Thyroid gland (tissue), 4 donors: Measurements from ENCODE around the gene GBGT1. TPM values are rescaled to one million over a fixed set of nuclear protein-coding genes. Genes with fewer than 3 reads are reported as not detected.
A peak's percentile ranks its signal among the peaks of the same experiment; 100 is the strongest.

Experiments
- DNase-seq, 2 donors: peaks; one replicate each; pipeline ENCODE4 v3.0.0-alpha.2; 2019
- H3K27ac ChIP-seq, 3 donors: fragments of 200-600 bp; sonication (generic); 1 replicate in 2 of 3; 2 replicates in 1 of 3; pipeline ENCODE4 v1.5.1; 2016 to 2019; ENCODE audit warnings: mild to moderate bottlenecking in 1 of 3, moderate library complexity in 1 of 3
- H3K27me3 ChIP-seq: fragments of 200-600 bp; sonication (generic); one replicate; pipeline ENCODE4 v1.5.1; 2019
- H3K36me3 ChIP-seq, 2 donors: fragments of 200-600 bp; sonication (generic); one replicate each; pipeline ENCODE4 v1.5.1; 2016 to 2019
- H3K4me1 ChIP-seq, 2 donors: fragments of 200-600 bp; sonication (generic); one replicate each; pipeline ENCODE4 v1.5.1; 2017 to 2019
- H3K4me3 ChIP-seq, 3 donors: fragments of 200-600 bp; sonication (generic); replicated peaks in 1 of 3; 1 replicate in 2 of 3; 2 replicates in 1 of 3; pipeline ENCODE4 v1.5.1; 2016; ENCODE audit warnings: mild to moderate bottlenecking in 1 of 3
- H3K9me3 ChIP-seq: fragments of 200-600 bp; sonication (generic); one replicate; pipeline ENCODE4 v1.5.1; 2017
- CTCF ChIP-seq, 6 experiments: fragments of 200-600 bp in 3 of 6; fragments of 450-650 bp in 3 of 6; sonication (generic) in 3 of 6; IDR thresholded peaks; one replicate each; pipeline ENCODE4 v1.5.1; 2016 to 2019; ENCODE audit warnings: antibody characterized with exemption in 6 of 6, mild to moderate bottlenecking in 2 of 6, inconsistent platforms in 1 of 6, moderate library complexity in 1 of 6
- POLR2A ChIP-seq, 2 donors: fragments of 450-650 bp; IDR thresholded peaks; one replicate each; pipeline ENCODE4 v1.6.1; 2017; ENCODE audit warnings: antibody characterized with exemption in 2 of 2, mild to moderate bottlenecking in 2 of 2, moderate library complexity in 1 of 2
- WGBS, 2 donors: methylation state at CpG; one replicate each; pipeline ENCODE4 v1.1.5; 2017; 5-methylcytosine and 5-hydroxymethylcytosine counted together
- intact Hi-C: fragments of 100-400 bp; cut with DNase I; formaldehyde crosslinking; loops from one replicate; pipeline ENCODE4 v1.15.1; 2023
- total RNA-seq, 4 donors: library from RNA; depleted of rRNA; stranded (reverse); fragments of >200 nt; gene quantifications; one replicate each; pipeline ENCODE4 v1.2.3, GENCODE V29; 2016

GBGT1 gene
- total RNA-seq, 4 donors from 2014 or later: 21.4 to 45.0 (median 25.1) TPM

DNA sequence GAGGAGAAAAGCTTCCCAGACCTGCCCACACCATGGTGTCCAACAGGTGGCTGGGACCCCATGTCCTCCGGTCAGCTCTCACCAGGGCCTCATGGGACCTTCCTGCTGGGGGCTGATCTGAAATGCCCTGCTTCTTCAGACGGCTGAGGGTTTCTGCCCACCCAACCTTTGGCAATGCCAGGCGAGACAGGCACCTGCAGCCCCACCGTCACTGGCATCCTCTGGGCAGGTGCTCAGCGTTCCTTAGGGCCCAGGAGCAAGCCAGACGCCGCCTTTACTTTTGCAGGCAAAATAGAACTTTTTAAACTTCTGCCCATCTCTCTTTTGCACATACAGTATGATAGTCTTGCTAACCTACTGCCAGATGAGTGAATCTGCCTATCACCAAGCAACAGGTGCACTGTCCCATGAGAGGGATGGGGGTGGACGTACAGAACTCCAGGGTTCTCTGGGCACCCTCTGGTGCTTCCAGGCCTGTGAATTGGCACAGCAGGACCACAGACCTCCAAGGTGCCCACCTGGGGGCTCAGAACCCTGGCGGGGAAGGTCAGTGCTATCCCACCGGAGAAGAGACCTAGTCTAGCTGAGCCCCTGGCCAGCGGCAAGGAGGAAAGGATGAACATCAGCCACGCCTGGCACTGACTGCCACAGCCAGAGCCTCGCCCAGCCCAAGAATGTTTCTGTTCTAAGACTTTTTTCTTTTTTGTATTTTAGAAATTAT, 37.9 kb upstream of the GBGT1 start:
- Histone ChIP-seq H3K4me3 (no peak overlapping the region), H3K27me3 (no peaks in the 10 kb centered on the region), H3K9me3 (no peaks in the 10 kb centered on the region), H3K27ac (no peak overlapping the region), H3K36me3 (no peaks in the 10 kb centered on the region), H3K4me1 (no peaks in the 10 kb centered on the region)
- 76 to 85% methylated on average over 12 of the region's 13 CpGs for WGBS, 2 donors
- no peak for TF ChIP-seq POLR2A (IDR thresholded peaks at IDR 0.05)
- intact Hi-C loops: no loop called here
- no peak for DNase-seq

DNA sequence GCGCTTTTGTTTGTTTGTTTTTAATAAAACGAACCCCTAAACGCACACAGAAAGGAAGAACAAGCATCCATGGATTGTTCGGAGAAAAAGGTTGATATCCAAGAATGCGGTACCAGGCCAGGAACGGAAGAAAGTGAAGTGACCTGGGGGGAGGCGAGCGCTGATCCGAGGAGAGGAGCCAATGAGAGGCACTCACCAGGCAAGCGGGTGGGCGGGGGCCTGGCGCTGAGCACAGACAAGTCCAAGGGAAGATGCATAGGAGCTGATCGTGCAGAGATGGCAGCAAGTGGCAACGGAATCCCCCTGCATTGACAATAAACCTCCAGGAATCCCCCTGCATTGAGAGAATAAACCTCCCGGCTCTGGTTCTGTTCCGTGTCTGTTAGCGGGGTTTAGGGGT, 36.9 kb upstream of the GBGT1 start:
- Histone ChIP-seq H3K4me3 (no peak overlapping the region), H3K27ac (no peak overlapping the region), H3K9me3 (no peaks in the 10 kb centered on the region), H3K4me1 (no peaks in the 10 kb centered on the region), H3K36me3 (no peaks in the 10 kb centered on the region), H3K27me3 (no peaks in the 10 kb centered on the region)
- TF ChIP-seq CTCF (IDR thresholded peaks at IDR 0.05): no peak
- no peak for TF ChIP-seq POLR2A (IDR thresholded peaks at IDR 0.05)
- DNase-seq: no peak
- intact Hi-C loops: no loop called here
- 83 to 91% methylated on average over 17 of the region's 17 CpGs for WGBS, 2 donors

- 46 to 49% methylated on average over 27 to 38 of the region's 44 CpGs for WGBS, 2 donors
- Histone ChIP-seq H3K4me1 (no peaks in the 10 kb centered on the region), H3K9me3 (no peaks in the 10 kb centered on the region), H3K27ac (peak overlapping the region in 1 of 3 donors; percentile 60), H3K36me3 (no peaks in the 10 kb centered on the region), H3K4me3 (peak overlapping the region in 1 of 3 donors; percentile 24), H3K27me3 (no peaks in the 10 kb centered on the region)
- no peak for TF ChIP-seq POLR2A (IDR thresholded peaks at IDR 0.05)
- peak in 2 of 6 experiments; percentile 34 to 44 for TF ChIP-seq CTCF (IDR thresholded peaks at IDR 0.05)
- intact Hi-C loops: no loop called here
- peak; percentile 56 to 58 for DNase-seq
Measured at GRCh38 chr9:133199648-133200321, 36.1 kb upstream of the GBGT1 start.

DNA sequence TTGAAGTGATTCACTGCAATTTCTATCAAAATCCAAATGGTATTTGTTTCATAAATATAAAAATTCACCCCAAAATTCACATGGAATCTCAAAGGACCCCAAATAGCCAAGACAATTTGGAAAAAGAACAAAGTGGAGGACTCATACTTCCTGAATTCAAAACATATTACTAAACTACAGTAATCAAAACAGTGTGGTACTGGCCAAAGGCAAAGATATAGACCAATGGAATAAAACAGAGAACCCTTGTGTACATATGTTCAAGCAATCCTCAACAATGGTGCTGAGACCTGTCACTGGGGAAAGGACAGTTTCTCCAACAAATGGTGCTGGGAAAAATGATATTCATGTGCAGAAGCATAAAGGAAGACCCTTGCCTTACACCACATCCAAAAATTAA, 31.3 kb upstream of the GBGT1 start:
- no peak for DNase-seq
- H3K36me3 ChIP-seq: no peaks in the 10 kb centered on the region
- H3K9me3 ChIP-seq: no peaks in the 10 kb centered on the region
- TF ChIP-seq CTCF (IDR thresholded peaks at IDR 0.05) (no peak), POLR2A (IDR thresholded peaks at IDR 0.05) (no peak)
- no peaks in the 10 kb centered on the region for H3K4me1 ChIP-seq
- H3K27ac ChIP-seq: no peak overlapping the region
- intact Hi-C loops: no loop called here
- H3K27me3 ChIP-seq: no peaks in the 10 kb centered on the region
- H3K4me3 ChIP-seq: no peak overlapping the region

DNA sequence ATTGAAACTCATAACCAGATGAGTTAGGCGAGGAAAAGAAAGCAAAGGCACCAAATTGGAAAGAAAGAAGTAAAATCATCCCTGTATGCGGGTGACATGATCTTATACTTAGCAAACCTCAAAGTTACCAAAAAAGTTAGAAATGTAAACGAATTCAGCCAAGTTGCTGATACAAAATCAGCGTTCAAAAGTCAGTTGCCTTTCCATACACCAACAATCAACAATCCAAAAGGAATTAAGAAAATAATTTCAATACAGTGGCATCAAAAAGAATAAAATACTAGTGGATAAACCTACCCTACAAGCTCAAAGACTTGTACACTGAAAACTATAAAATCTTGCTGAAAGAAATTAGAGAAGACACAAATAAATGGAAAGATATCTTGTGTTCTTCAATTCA, 30.9 kb upstream of the GBGT1 start:
- Histone ChIP-seq H3K9me3 (no peaks in the 10 kb centered on the region), H3K4me3 (no peak overlapping the region), H3K27ac (no peak overlapping the region), H3K4me1 (no peaks in the 10 kb centered on the region), H3K27me3 (no peaks in the 10 kb centered on the region), H3K36me3 (no peaks in the 10 kb centered on the region)
- no peak for DNase-seq
- WGBS, 2 donors: 86 to 87% methylated on average over 4 of the region's 4 CpGs
- intact Hi-C loops: no loop called here
- TF ChIP-seq POLR2A (IDR thresholded peaks at IDR 0.05) (no peak), CTCF (IDR thresholded peaks at IDR 0.05) (no peak)
